Muscle of leg (tissue), 11 donors: ENCODE data around the gene SLC15A3. TPM values are rescaled to one million over a fixed set of nuclear protein-coding genes. Genes with fewer than 3 reads are reported as not detected.

Experiments
- DNase-seq: peaks from one replicate; pipeline ENCODE4 v3.0.0; 2013
- H3K27ac ChIP-seq: one replicate; pipeline ENCODE4 v1.5.1; 2013; ENCODE audit warnings: mild to moderate bottlenecking, low read length, control low read depth
- H3K27me3 ChIP-seq: one replicate; pipeline ENCODE4 v1.6.1; 2013; ENCODE audit warnings: low read length; ENCODE audit not compliant: control insufficient read depth, insufficient read depth
- H3K36me3 ChIP-seq: one replicate; pipeline ENCODE4 v1.6.1; 2013; ENCODE audit warnings: low read length; ENCODE audit not compliant: control insufficient read depth, insufficient read depth
- H3K4me1 ChIP-seq: one replicate; pipeline ENCODE4 v1.6.1; 2013; ENCODE audit warnings: low read length; ENCODE audit not compliant: control insufficient read depth, insufficient read depth
- H3K4me3 ChIP-seq: one replicate; pipeline ENCODE4 v1.5.1; 2013; ENCODE audit warnings: low read length, control low read depth
- H3K9me3 ChIP-seq: replicated peaks from 2 replicates; pipeline ENCODE4 v1.6.1; 2013; ENCODE audit warnings: low read depth, low read length; ENCODE audit not compliant: control insufficient read depth
- WGBS: methylation state at CpG from one replicate; pipeline ENCODE4 v1.1.5; 2013; ENCODE audit warnings: missing lambda C conversion rate; ENCODE audit not compliant: insufficient coverage; 5-methylcytosine and 5-hydroxymethylcytosine counted together
- polyA plus RNA-seq, 8 donors: library from polyadenylated mRNA; unstranded; fragments of 120-200 nt; gene quantifications; one replicate each; pipeline versions ENCODE4 v1.2.1 to v1.2.3, GENCODE V29; 2013; ENCODE audit warnings: inconsistent platforms in 1 of 8, low replicate concordance in 1 of 8; ENCODE audit not compliant: insufficient read length in 8 of 8, insufficient read depth in 1 of 8
- total RNA-seq: library from RNA; stranded (reverse); fragments of 120-200 nt; gene quantifications from one replicate; pipeline ENCODE4 v1.2.4, GENCODE V29; 2013

SLC15A3 gene
- total and polyA plus RNA-seq, 9 donors = 12.3 to 26.9 (median 22.2) TPM

DNA sequence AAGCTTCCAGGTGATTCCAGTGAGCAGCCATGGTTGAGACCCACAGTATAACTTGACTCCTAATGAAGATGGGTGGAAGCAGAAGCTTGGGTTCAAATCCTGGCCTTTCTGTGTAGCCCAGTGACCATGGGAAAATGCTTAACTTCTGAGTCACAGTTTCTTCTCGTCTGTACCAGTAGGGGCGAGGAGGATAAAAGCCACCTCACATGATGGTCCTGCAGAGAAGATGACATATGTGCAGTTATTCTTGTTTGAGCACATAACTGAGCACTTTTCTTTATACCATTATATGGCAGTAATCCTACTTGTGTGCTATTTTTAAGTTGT, 33.1 kb downstream of the SLC15A3 start:
- H3K36me3 ChIP-seq = peaks cover 42% of the 10 kb centered on the region
- H3K9me3 ChIP-seq = no peaks in the 10 kb centered on the region
- WGBS = no CpG with 5 or more reads among the region's 2 CpGs
- no peak for DNase-seq
- H3K27ac ChIP-seq = no peak overlapping the region
- H3K4me3 ChIP-seq = no peak overlapping the region
- peaks cover 45% of the 10 kb centered on the region for H3K4me1 ChIP-seq
- H3K27me3 ChIP-seq = no peaks in the 10 kb centered on the region

GRCh38 chr11:60918251-60918938, 33.6 kb downstream of the SLC15A3 start:
- H3K36me3 ChIP-seq = peaks cover 42% of the 10 kb centered on the region
- H3K27ac ChIP-seq = no peak overlapping the region
- H3K27me3 ChIP-seq = no peaks in the 10 kb centered on the region
- H3K9me3 ChIP-seq = no peaks in the 10 kb centered on the region
- no peak for DNase-seq
- no peak overlapping the region for H3K4me3 ChIP-seq
- peaks cover 44% of the 10 kb centered on the region for H3K4me1 ChIP-seq
- whole genome bisulfite sequencing = 83% methylated on average over 1 of the region's 4 CpGs

DNA sequence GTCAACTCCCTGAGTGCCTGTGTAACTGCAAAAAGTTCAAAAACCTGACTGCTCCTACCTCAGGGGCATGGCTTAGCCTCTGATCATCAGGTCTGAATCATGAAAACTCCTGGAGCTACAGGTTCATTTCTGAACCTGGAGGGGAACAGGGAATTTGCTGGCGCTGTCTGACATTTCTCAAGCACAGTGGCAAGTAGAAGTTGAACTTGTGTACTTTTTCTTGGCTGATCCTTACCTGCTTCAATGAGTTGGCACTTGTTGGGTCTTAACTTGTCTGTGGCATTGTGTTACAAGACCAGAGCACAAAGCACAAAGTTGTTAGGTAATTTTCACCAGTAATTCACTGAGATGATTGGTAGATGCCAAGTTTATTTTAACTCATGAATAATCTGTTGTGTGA, 34.7 kb downstream of the SLC15A3 start:
- DNase-seq = no peak
- H3K4me1 ChIP-seq = peaks cover 47% of the 10 kb centered on the region
- WGBS = 100% methylated on average over 1 of the region's 1 CpG

DNA sequence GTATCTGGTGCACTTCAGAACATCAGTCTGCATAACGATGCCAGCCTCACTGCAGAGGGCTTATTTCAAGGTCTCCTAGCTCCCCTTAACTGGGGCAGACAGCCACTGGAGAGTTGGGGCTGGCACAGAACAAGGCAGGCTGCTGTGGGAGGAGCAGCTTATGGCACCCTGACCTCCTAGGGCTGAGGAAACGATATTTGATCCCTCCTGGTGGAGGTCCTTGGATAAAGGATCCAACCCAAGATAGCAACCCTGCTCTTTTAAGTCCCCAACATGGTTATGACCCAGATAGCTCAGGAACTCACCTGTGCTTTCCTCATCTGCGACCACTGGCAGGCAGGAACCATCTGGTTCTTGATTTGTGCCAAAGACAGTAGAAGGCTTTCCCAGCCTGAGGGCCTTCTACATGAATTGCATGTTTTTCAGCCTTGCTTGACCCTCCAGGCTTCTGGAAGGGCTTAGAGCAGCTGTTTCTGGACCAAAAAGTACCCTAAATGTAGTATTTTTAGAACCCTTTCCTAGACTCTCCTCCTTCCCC, 35.2 kb downstream of the SLC15A3 start:
- Histone ChIP-seq H3K4me3 (no peak overlapping the region), H3K4me1 (peaks cover 46% of the 10 kb centered on the region), H3K27ac (no peak overlapping the region), H3K9me3 (no peaks in the 10 kb centered on the region), H3K36me3 (peaks cover 28% of the 10 kb centered on the region), H3K27me3 (no peaks in the 10 kb centered on the region)
- no peak for DNase-seq
- 73% methylated on average over 1 of the region's 3 CpGs for WGBS

More for the DNA sequence above, 34.7 kb downstream of the SLC15A3 start:
- Histone ChIP-seq H3K36me3 (peaks cover 33% of the 10 kb centered on the region), H3K4me3 (no peak overlapping the region), H3K27me3 (no peaks in the 10 kb centered on the region), H3K9me3 (no peaks in the 10 kb centered on the region), H3K27ac (no peak overlapping the region)

- 2% methylated on average over 10 of the region's 17 CpGs for WGBS
- H3K4me1 ChIP-seq = peaks cover 53% of the 10 kb centered on the region
- H3K9me3 ChIP-seq = no peaks in the 10 kb centered on the region
- H3K4me3 ChIP-seq = peak overlapping the region; percentile 92
- H3K36me3 ChIP-seq = peaks cover 15% of the 10 kb centered on the region
- H3K27ac ChIP-seq = peak overlapping the region; percentile 100
- DNase-seq = peak; percentile 67
- no peaks in the 10 kb centered on the region for H3K27me3 ChIP-seq
Observed at GRCh38 chr11:60915248-60915914, 36.6 kb downstream of the SLC15A3 start.

GRCh38 chr11:60914633-60915247, 37.2 kb downstream of the SLC15A3 start:
- DNase-seq = peak; percentile 76
- H3K4me1 ChIP-seq = peaks cover 53% of the 10 kb centered on the region

DNA sequence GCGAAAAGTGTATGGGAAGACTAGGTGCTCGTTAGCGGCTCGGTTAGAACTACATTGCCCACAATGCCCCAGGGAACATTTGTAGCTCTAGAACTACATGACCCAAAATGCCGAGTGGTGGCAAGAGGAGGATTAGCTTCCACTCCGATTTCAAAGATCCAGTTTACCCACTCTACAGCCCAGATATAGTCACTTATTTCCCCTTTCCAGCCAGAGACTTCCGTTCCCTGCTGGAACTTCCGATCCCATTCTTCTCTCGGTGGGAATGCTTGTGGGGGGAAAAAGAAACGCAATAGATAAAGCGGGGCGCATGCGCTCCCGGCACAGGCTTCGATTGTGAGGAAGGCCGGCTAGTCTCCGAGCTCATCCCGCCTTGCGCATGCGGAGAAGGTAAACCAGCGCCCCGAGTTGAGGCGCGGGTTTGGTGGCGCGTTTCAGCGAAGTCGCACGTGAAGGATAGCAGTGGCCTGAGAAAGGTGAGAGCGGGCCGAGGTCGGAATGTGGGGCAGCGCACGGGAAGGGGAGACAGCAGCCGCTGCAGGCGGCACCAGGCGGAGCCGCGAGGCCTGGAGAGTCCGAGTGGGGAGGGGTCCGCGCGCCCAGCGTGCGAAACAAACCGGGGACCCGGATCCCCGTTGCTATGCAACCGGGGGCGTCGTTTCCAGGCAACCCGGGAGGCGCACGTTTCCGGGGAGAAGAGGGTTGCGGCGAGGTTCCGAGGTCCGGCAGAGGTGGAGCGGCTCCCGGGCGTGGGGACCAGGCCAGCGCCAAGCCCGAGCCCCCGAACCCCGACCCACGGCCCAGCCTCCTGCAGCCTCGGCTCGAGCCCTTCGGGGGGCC, 38.0 kb downstream of the SLC15A3 start, which contains the start of gene TMEM109:
Gene TMEM109 (plus strand): TSS at position 366 of the 840 bp plus-strand sequence. CDS start 5,536 bp downstream, outside the sequence.
- peaks cover 3% of the 10 kb centered on the region for H3K36me3 ChIP-seq
- H3K27me3 ChIP-seq = peaks cover 3% of the 10 kb centered on the region
- DNase-seq = peak; percentile 97
- under 1% methylated on average over 60 of the region's 70 CpGs for WGBS
- no peaks in the 10 kb centered on the region for H3K9me3 ChIP-seq
- H3K4me3 ChIP-seq = peak within 1 kb of the TSS; percentile 92
- peak within 1 kb of the TSS; percentile 100 for H3K27ac ChIP-seq
- H3K4me1 ChIP-seq = peaks cover 48% of the 10 kb centered on the region

More at GRCh38 chr11:60914633-60915247, 37.2 kb downstream of the SLC15A3 start:
- Histone ChIP-seq H3K4me3 (peak overlapping the region; percentile 92), H3K9me3 (no peaks in the 10 kb centered on the region), H3K27ac (peak overlapping the region; percentile 100), H3K27me3 (peaks cover 3% of the 10 kb centered on the region), H3K36me3 (peaks cover 8% of the 10 kb centered on the region)
- WGBS = 1% methylated on average over 18 of the region's 31 CpGs

GRCh38 chr11:60912851-60913528, 39.0 kb downstream of the SLC15A3 start:
- WGBS = 64% methylated on average over 20 of the region's 22 CpGs
- H3K4me1 ChIP-seq = peaks cover 42% of the 10 kb centered on the region
- H3K27me3 ChIP-seq = peaks cover 3% of the 10 kb centered on the region
- H3K36me3 ChIP-seq = no peaks in the 10 kb centered on the region
- peak overlapping the region; percentile 92 for H3K4me3 ChIP-seq
- DNase-seq = no peak
- no peaks in the 10 kb centered on the region for H3K9me3 ChIP-seq
- peak overlapping the region; percentile 100 for H3K27ac ChIP-seq

- DNase-seq = no peak
- Histone ChIP-seq H3K4me3 (no peak overlapping the region), H3K9me3 (no peaks in the 10 kb centered on the region), H3K27ac (peak overlapping the region; percentile 30), H3K36me3 (no peaks in the 10 kb centered on the region), H3K4me1 (peaks cover 42% of the 10 kb centered on the region), H3K27me3 (peaks cover 3% of the 10 kb centered on the region)
- WGBS = 56% methylated on average over 11 of the region's 12 CpGs
Observed at GRCh38 chr11:60912223-60912850, 39.6 kb downstream of the SLC15A3 start.
